T-cell (primary cell): ENCODE measurements around the gene SOX30. TPM values are rescaled to one million over a fixed set of nuclear protein-coding genes. Genes with fewer than 3 reads are reported as not detected.

ENCODE experiments used
- ATAC-seq, 4 experiments: fragments of 200-7000 bp in 3 of 4; fragments of 150-1000 bp in 1 of 4; cut with Tn5 transposase; replicated peaks in 1 of 4; 1 replicate in 3 of 4; 2 replicates in 1 of 4; pipeline ENCODE4 v1.10.0; 2021; ENCODE audit warnings: moderate library complexity in 3 of 4, mild to moderate bottlenecking in 2 of 4, moderate number of reproducible peaks in 1 of 4
- CTCF ChIA-PET, 2 donors: fragments of 300-600 bp; sonication (Branson Sonifier 250); formaldehyde crosslinking; loops; one replicate each; lab custom pipeline; 2022; ENCODE audit warnings: antibody characterized with exemption in 2 of 2; lab: Charles Lee
- POLR2A ChIA-PET, 2 donors: fragments of 300-600 bp; sonication (Branson Sonifier 250); formaldehyde crosslinking; loops; one replicate each; lab custom pipeline; 2022; ENCODE audit warnings: antibody characterized with exemption in 2 of 2; lab: Charles Lee
- DNase-seq, 35 experiments: peaks; one replicate each; pipeline versions ENCODE4 v3.0.0 to v3.0.0-alpha.2; 2013 to 2023
- H3K27ac ChIP-seq: one replicate; pipeline ENCODE4 v1.5.1; 2013; ENCODE audit warnings: low read length
- H3K27me3 ChIP-seq, 2 experiments: replicated peaks in 1 of 2; 1 replicate in 1 of 2; 2 replicates in 1 of 2; pipeline versions ENCODE4 v1.6.1 to v1.7.0; 2013; ENCODE audit warnings: low read length in 1 of 2, mixed read lengths in 1 of 2; ENCODE audit not compliant: control insufficient read depth in 2 of 2, insufficient read depth in 2 of 2; ENCODE audit errors: extremely low read depth in 1 of 2
- H3K36me3 ChIP-seq, 2 donors: 1 replicate in 1 of 2; 2 replicates in 1 of 2; pipeline versions ENCODE4 v1.6.1 to v1.7.0; 2013; ENCODE audit warnings: low read length in 1 of 2; ENCODE audit not compliant: control insufficient read depth in 2 of 2, insufficient read depth in 1 of 2; ENCODE audit errors: extremely low read depth in 1 of 2
- H3K4me1 ChIP-seq, 2 experiments: 1 replicate in 1 of 2; 2 replicates in 1 of 2; pipeline versions ENCODE4 v1.6.1 to v1.7.0; 2013; ENCODE audit warnings: low read length in 2 of 2, mixed read lengths in 1 of 2; ENCODE audit not compliant: insufficient read depth in 2 of 2, control insufficient read depth in 1 of 2; ENCODE audit errors: extremely low read depth in 1 of 2
- H3K4me3 ChIP-seq, 2 donors: 1 replicate in 1 of 2; 2 replicates in 1 of 2; pipeline versions ENCODE4 v1.5.1 to v1.7.0; 2013; ENCODE audit warnings: mild to moderate bottlenecking in 2 of 2, low read length in 1 of 2, moderate library complexity in 1 of 2; ENCODE audit not compliant: control insufficient read depth in 1 of 2; ENCODE audit errors: extremely low read depth in 1 of 2
- H3K9me3 ChIP-seq: 2 replicates; pipeline ENCODE4 v1.7.0; 2013
- H3K27ac Mint-ChIP-seq, 2 donors: one replicate each; pipeline ENCODE4 v1.8.0; 2020 to 2021; ENCODE audit warnings: mild to moderate bottlenecking in 2 of 2, mixed read lengths in 2 of 2
- H3K27me3 Mint-ChIP-seq, 2 donors: one replicate each; pipeline ENCODE4 v1.8.0; 2021 to 2022; ENCODE audit warnings: mixed read lengths in 2 of 2
- H3K36me3 Mint-ChIP-seq: one replicate; pipeline ENCODE4 v1.8.0; 2021; ENCODE audit warnings: mixed read lengths
- H3K4me1 Mint-ChIP-seq, 3 donors: one replicate each; pipeline ENCODE4 v1.8.0; 2020 to 2022; ENCODE audit warnings: mixed read lengths in 3 of 3, mild to moderate bottlenecking in 1 of 3
- H3K4me3 Mint-ChIP-seq, 3 donors: one replicate each; pipeline ENCODE4 v1.8.0; 2020 to 2022; ENCODE audit warnings: mild to moderate bottlenecking in 3 of 3, mixed read lengths in 3 of 3, moderate library complexity in 3 of 3
- H3K9me3 Mint-ChIP-seq, 3 donors: one replicate each; pipeline ENCODE4 v1.8.0; 2020 to 2022; ENCODE audit warnings: mixed read lengths in 3 of 3
- WGBS: methylation state at CpG from one replicate; pipeline ENCODE4 v1.1.5; 2013; ENCODE audit warnings: missing lambda C conversion rate; ENCODE audit not compliant: insufficient coverage; 5-methylcytosine and 5-hydroxymethylcytosine counted together
- total RNA-seq, 35 experiments: library from RNA in 6 of 35; stranded (reverse) in 6 of 35; fragments of 120-200 nt in 1 of 35; gene quantifications; one replicate each; pipeline versions ENCODE4 v1.2.1 to v1.2.4 and lab custom pipeline; 2013 to 2026

The SOX30 gene
- total RNA-seq, 5 donors from 2014 or later (not counting 1 experiment from before 2014, with no cell fraction given): 0.10 to 0.44 (median 0.13) TPM; not detected in 2

DNA sequence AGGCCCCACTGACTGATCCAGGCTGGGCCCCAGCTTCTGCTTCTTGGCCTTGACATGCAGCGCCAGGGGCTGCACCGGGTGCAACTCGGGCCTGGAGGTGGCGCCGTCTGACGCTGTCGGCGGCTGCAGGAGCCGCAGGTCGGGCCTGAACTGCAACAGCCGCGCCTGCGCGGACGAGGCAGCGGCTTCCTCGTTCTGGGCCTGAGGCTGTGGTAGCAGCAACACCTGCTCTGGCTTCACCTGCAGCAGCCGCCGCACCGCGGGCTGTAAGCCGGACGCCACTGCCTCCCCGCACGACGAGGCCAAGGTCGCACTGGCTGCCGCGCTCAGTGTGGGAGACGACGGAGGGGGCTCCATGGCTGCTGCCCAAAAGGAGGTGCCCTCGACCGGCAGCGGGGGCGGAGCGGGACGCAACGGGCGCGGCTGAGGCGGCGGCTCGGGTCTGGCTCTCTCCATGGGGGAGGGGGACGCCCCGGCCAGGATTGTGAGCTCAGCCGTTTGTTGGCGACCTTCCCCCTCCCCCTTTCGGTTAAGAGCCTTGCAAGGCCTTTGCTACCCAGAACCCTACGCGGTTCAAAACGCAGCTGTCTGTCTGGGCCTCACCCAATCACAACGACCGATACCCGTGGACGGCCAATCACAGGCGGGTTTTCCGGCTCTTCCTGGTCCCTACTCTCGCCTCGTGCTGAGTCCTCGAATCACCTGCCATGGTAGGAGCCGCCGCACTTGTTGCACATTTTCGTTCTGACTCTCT lies 438 bp downstream of the SOX30 start:
- Mint-ChIP-seq H3K4me1 (peaks cover 11 to 18% (median 13%) of the 10 kb centered on the region in 3 donors), H3K27me3 (no peaks in the 10 kb centered on the region), H3K27ac (peak overlapping the region; percentile 72 to 84), H3K36me3 (peaks cover 7% of the 10 kb centered on the region), H3K9me3 (peaks cover 6 to 15% (median 8%) of the 10 kb centered on the region in 3 donors), H3K4me3 (peak overlapping the region; percentile 69 to 82 (median 76))
- H3K27ac ChIP-seq: peak overlapping the region; percentile 43
- no peaks in the 10 kb centered on the region for H3K9me3 ChIP-seq
- CTCF ChIA-PET: interaction anchor here (0.5 to 1.1 kb wide), 2 partner anchors 17 to 41 kb away, joined by 3 to 4 read pairs; no protein-coding TSS in a partner anchor
- H3K4me1 ChIP-seq: peaks cover 0 to 13% of the 10 kb centered on the region in 2 experiments
- 32% methylated on average over 56 of the region's 63 CpGs for WGBS
- DNase-seq (peak; percentile 63 to 87 (median 79)), ATAC-seq (peak; percentile 98 to 99 (median 98))
- POLR2A ChIA-PET: no interaction called here
- H3K27me3 ChIP-seq: peaks cover 0 to 3% of the 10 kb centered on the region in 2 experiments
- no peaks in the 10 kb centered on the region for H3K36me3 ChIP-seq
- H3K4me3 ChIP-seq: peak overlapping the region; percentile 25 to 49

DNA sequence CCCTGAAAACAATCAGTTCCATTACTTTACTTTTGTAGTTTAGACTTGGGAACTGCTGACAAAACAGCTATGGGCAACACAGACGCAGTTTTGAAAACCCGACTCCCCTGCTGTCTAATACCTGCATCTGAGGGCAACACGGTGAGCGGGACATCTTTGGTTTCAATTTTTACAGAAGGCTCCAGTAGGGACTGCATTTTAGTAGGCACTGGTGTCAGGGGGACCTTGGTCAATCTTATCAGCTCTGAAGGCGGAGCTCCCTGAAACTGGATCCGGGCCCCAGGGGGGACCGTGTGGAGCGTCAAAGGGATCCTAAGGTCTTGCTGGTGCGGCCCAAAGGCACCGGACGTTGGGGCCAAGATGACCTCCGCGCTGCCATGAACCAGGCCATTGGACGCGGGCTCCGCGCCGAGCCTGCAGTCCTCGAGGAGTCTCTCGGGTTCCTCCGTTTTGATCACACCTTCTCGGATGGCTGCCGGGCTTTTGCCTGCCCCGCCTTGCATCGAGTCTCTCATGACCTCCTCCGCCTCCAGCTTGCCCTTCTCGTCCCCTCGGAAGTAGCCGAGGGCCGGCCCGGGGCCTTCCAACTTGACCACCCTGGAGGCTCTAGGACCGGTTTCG lies 1.1 kb downstream of the SOX30 start:
- no peak overlapping the region for H3K27ac ChIP-seq
- Mint-ChIP-seq H3K4me3 (peak overlapping the region in 2 of 3 donors; percentile 69 to 76), H3K27me3 (no peaks in the 10 kb centered on the region), H3K4me1 (peaks cover 11 to 18% (median 13%) of the 10 kb centered on the region in 3 donors), H3K27ac (peak overlapping the region; percentile 59 to 72), H3K36me3 (peaks cover 7% of the 10 kb centered on the region), H3K9me3 (peaks cover 6 to 11% (median 8%) of the 10 kb centered on the region in 3 donors)
- 93% methylated on average over 31 of the region's 33 CpGs for WGBS
- peaks cover 0 to 13% of the 10 kb centered on the region in 2 experiments for H3K4me1 ChIP-seq
- no peak overlapping the region for H3K4me3 ChIP-seq
- ATAC-seq: no peak
- H3K27me3 ChIP-seq: peaks cover 0 to 3% of the 10 kb centered on the region in 2 experiments
- no peak for DNase-seq
- POLR2A ChIA-PET: interaction anchor here in 1 of 2 donors (0.5 kb wide), 1 partner anchor 11 kb away, joined by 3 read pairs; no protein-coding TSS in a partner anchor
- no peaks in the 10 kb centered on the region for H3K9me3 ChIP-seq
- CTCF ChIA-PET: interaction anchor here in 1 of 2 donors (1.1 kb wide), 1 partner anchor 17 kb away, joined by 3 read pairs; no protein-coding TSS in a partner anchor
- H3K36me3 ChIP-seq: no peaks in the 10 kb centered on the region

DNA sequence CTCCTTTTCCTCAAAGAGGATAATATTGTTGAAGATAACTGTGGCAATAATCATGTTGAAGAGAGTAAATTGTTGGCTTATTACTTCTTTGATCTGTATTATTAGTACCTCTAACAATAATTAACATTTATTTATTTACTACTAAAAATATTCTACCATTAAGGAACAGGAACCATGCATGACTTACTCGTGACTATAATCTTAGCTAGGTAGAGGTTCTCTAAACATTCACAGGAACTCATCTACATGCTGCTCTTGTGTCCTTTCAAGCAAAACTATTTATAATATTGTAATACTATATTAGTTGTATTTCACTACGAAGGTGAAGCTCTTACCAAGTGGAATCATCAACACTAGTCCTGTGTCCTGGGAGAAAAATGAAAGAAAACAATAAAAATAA lies 3.1 kb downstream of the SOX30 start:
- ChIA-PET CTCF (no interaction called here), POLR2A (interaction anchor here in 1 of 2 donors (0.5 kb wide), 1 partner anchor 259 kb away, joined by 3 read pairs; no protein-coding TSS in a partner anchor)
- peaks cover 0 to 3% of the 10 kb centered on the region in 2 experiments for H3K27me3 ChIP-seq
- H3K4me3 ChIP-seq: no peak overlapping the region
- Mint-ChIP-seq H3K4me3 (no peak overlapping the region), H3K4me1 (peaks cover 11 to 18% (median 13%) of the 10 kb centered on the region in 3 donors), H3K27ac (no peak overlapping the region), H3K27me3 (no peaks in the 10 kb centered on the region), H3K9me3 (peaks cover 3 to 8% (median 5%) of the 10 kb centered on the region in 3 donors), H3K36me3 (peaks cover 7% of the 10 kb centered on the region)
- ATAC-seq (no peak), DNase-seq (no peak)
- no CpG with 5 or more reads among the region's 2 CpGs for WGBS
- H3K36me3 ChIP-seq: no peaks in the 10 kb centered on the region
- H3K9me3 ChIP-seq: no peaks in the 10 kb centered on the region
- no peak overlapping the region for H3K27ac ChIP-seq
- H3K4me1 ChIP-seq: peaks cover 0 to 13% of the 10 kb centered on the region in 2 experiments

DNA sequence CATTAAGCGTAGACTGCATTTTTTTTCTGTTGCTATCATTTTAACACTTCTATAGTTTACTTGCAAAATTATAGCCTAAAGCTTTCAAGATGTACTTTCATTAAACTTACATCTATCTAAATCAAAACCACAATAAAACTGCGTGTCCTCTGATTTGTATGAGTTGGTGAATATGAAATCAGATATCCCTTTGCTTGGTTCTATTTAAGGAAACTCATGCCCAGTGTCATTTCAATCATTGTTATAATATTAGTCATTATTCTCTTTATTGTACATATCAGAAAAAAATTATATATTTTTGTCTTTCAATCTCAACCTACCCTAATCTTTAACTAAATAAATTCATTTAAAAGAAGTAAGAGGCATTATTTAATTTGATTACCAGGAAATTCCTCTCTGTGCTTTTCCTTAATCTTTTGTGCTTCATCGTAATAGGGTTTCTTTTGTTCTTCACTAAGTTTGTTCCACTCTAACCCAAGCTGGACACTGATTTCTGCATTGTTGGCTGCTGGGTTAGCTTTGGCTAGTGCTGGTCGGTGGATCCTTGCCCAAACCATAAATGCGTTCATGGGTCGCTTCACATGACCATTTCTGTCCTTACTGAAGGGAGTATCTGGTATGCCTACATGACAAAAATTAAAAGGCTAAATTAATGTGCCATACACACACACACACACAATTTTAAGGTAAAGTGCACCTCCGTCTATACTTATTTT lies 3.8 kb downstream of the SOX30 start:
- peaks cover under 1 to 5% (median 2%) of the 10 kb centered on the region in 3 donors for H3K9me3 Mint-ChIP-seq
- no peak overlapping the region for H3K4me3 ChIP-seq
- ChIA-PET CTCF (no interaction called here), POLR2A (interaction anchor here in 1 of 2 donors (0.5 kb wide), 1 partner anchor 259 kb away, joined by 3 read pairs; no protein-coding TSS in a partner anchor)
- H3K27me3 Mint-ChIP-seq: no peaks in the 10 kb centered on the region
- H3K27me3 ChIP-seq: peaks cover 0 to 3% of the 10 kb centered on the region in 2 experiments
- no peaks in the 10 kb centered on the region for H3K36me3 ChIP-seq
- H3K36me3 Mint-ChIP-seq: peaks cover 5% of the 10 kb centered on the region
- H3K4me3 Mint-ChIP-seq: no peak overlapping the region
- no peak overlapping the region for H3K27ac Mint-ChIP-seq
- DNase-seq: no peak
- peaks cover 11 to 16% (median 13%) of the 10 kb centered on the region in 3 donors for H3K4me1 Mint-ChIP-seq
- ATAC-seq: no peak
- H3K9me3 ChIP-seq: no peaks in the 10 kb centered on the region
- peaks cover 0 to 13% of the 10 kb centered on the region in 2 experiments for H3K4me1 ChIP-seq
- WGBS: no CpG with 5 or more reads among the region's 7 CpGs
- H3K27ac ChIP-seq: no peak overlapping the region

DNA sequence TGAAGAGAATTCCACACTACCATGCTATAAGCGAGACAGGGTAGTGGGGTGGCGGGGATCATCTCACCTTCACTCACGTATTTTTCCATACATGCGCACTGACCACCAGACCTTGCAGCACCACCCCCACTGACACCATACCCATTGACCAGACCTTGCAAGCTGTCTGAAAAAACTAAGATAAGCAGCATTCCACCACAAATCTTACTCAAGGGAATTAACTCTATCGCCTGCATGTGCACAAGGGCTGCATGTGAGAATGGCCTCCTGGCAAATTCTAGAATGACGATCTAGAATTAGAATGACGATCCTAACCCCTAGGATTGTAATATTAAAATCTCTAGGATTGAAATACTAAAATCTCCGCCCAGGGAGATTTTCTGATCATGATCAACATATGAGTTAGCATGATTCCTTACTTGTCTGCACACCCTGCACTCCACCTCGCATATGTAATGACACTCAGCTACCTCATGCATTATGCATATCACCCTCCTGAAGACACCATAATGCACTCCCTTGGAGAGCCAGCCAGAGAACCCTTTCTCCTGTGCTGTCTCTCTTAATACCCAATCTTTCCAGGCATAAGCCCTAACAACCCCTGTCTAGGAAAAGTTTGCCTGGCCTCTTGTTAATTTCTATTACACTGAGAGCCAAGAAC lies 11.7 kb downstream of the SOX30 start:
- Mint-ChIP-seq H3K4me1 (no peaks in the 10 kb centered on the region), H3K9me3 (no peaks in the 10 kb centered on the region), H3K36me3 (no peaks in the 10 kb centered on the region), H3K4me3 (no peak overlapping the region), H3K27me3 (no peaks in the 10 kb centered on the region), H3K27ac (no peak overlapping the region)
- ATAC-seq (no peak), DNase-seq (no peak)
- ChIA-PET CTCF (no interaction called here), POLR2A (no interaction called here)
- Histone ChIP-seq H3K4me1 (no peaks in the 10 kb centered on the region), H3K36me3 (no peaks in the 10 kb centered on the region), H3K27me3 (no peaks in the 10 kb centered on the region), H3K9me3 (no peaks in the 10 kb centered on the region), H3K27ac (no peak overlapping the region), H3K4me3 (no peak overlapping the region)
- WGBS: no CpG with 5 or more reads among the region's 9 CpGs
